CD4-positive, alpha-beta T cell treated with Interleukin-15 for 4 hours (primary cell): Measurements from ENCODE around the gene NRG3.
"Not testable (repeated sequence)": the region's sequence is repeated elsewhere in the genome, so short reads cannot be mapped to it uniquely, and the experiment has no call there.

Source experiments
- DNase-seq: peaks from one replicate; pipeline ENCODE4 v3.0.0-alpha.2; 2020; ENCODE audit warnings: low spot score

NRG3 gene

GRCh38 chr10:81961451-81962184 is 86.6 kb downstream of the NRG3 start:
- no peak for DNase-seq

- DNase-seq: no peak
Observed at GRCh38 chr10:81963606-81964005, 88.6 kb downstream of the NRG3 start.

- DNase-seq: no peak
Observed at GRCh38 chr10:81967716-81968115, 92.7 kb downstream of the NRG3 start.

- DNase-seq: no peak
Observed at GRCh38 chr10:81969136-81969535, 94.1 kb downstream of the NRG3 start.

- DNase-seq: no peak
Observed at GRCh38 chr10:81978238-81978637, 103.2 kb downstream of the NRG3 start.

GRCh38 chr10:81981724-81982123 is 106.7 kb downstream of the NRG3 start:
- no peak for DNase-seq

- no peak for DNase-seq
Observed at GRCh38 chr10:81984428-81984827, 109.4 kb downstream of the NRG3 start.

- no peak for DNase-seq
Observed at GRCh38 chr10:81995254-81995653, 120.3 kb downstream of the NRG3 start.

GRCh38 chr10:81996927-81997326 is 121.9 kb downstream of the NRG3 start:
- no peak for DNase-seq

GRCh38 chr10:82020999-82021398 is 146.0 kb downstream of the NRG3 start:
- DNase-seq: no peak

- no peak for DNase-seq
Observed at GRCh38 chr10:82027711-82028110, 152.7 kb downstream of the NRG3 start.

- no peak for DNase-seq
Observed at GRCh38 chr10:82037076-82037475, 162.1 kb downstream of the NRG3 start.

- DNase-seq: no peak
Observed at GRCh38 chr10:82038587-82038986, 163.6 kb downstream of the NRG3 start.

GRCh38 chr10:82040336-82040735 is 165.3 kb downstream of the NRG3 start:
- no peak for DNase-seq

- DNase-seq: no peak
Observed at GRCh38 chr10:82041018-82041417, 166.0 kb downstream of the NRG3 start.

GRCh38 chr10:82056391-82056790 is 181.4 kb downstream of the NRG3 start:
- no peak for DNase-seq

- not testable (repeated sequence) for DNase-seq
Observed at GRCh38 chr10:82067192-82067591, 192.2 kb downstream of the NRG3 start.

- no peak for DNase-seq
Observed at GRCh38 chr10:82068501-82068900, 193.5 kb downstream of the NRG3 start.

- no peak for DNase-seq
Observed at GRCh38 chr10:82071231-82071630, 196.2 kb downstream of the NRG3 start.

- DNase-seq: no peak
Observed at GRCh38 chr10:82072124-82072523, 197.1 kb downstream of the NRG3 start.

- no peak for DNase-seq
Observed at GRCh38 chr10:82075605-82076004, 200.6 kb downstream of the NRG3 start.

GRCh38 chr10:82084496-82084895 is 209.5 kb downstream of the NRG3 start:
- DNase-seq: no peak

- no peak for DNase-seq
Observed at GRCh38 chr10:82084904-82085303, 209.9 kb downstream of the NRG3 start.

- DNase-seq: no peak
Observed at GRCh38 chr10:82089327-82089726, 214.3 kb downstream of the NRG3 start.
